ENCODE data around the gene DUOXA2. TPM values are rescaled to one million over a fixed set of nuclear protein-coding genes. Genes with fewer than 3 reads are reported as not detected.

DUOXA2 gene
- total RNA-seq, 1 donor = not detected

GRCh38 chr15:45093013-45093412 is 21.1 kb upstream of the DUOXA2 start:
- no peak for DNase-seq (ENCODE audit: low read depth)
- TF ChIP-seq, protein P1, sequence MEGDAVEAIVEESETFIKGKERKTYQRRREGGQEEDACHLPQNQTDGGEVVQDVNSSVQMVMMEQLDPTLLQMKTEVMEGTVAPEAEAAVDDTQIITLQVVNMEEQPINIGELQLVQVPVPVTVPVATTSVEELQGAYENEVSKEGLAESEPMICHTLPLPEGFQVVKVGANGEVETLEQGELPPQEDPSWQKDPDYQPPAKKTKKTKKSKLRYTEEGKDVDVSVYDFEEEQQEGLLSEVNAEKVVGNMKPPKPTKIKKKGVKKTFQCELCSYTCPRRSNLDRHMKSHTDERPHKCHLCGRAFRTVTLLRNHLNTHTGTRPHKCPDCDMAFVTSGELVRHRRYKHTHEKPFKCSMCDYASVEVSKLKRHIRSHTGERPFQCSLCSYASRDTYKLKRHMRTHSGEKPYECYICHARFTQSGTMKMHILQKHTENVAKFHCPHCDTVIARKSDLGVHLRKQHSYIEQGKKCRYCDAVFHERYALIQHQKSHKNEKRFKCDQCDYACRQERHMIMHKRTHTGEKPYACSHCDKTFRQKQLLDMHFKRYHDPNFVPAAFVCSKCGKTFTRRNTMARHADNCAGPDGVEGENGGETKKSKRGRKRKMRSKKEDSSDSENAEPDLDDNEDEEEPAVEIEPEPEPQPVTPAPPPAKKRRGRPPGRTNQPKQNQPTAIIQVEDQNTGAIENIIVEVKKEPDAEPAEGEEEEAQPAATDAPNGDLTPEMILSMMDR (IDR thresholded peaks at IDR 0.05; ENCODE audit: insufficient read depth, low read length) = no peak
- H3K4me3 ChIP-seq (ENCODE audit: low read depth, low read length) = no peak overlapping the region

DNA sequence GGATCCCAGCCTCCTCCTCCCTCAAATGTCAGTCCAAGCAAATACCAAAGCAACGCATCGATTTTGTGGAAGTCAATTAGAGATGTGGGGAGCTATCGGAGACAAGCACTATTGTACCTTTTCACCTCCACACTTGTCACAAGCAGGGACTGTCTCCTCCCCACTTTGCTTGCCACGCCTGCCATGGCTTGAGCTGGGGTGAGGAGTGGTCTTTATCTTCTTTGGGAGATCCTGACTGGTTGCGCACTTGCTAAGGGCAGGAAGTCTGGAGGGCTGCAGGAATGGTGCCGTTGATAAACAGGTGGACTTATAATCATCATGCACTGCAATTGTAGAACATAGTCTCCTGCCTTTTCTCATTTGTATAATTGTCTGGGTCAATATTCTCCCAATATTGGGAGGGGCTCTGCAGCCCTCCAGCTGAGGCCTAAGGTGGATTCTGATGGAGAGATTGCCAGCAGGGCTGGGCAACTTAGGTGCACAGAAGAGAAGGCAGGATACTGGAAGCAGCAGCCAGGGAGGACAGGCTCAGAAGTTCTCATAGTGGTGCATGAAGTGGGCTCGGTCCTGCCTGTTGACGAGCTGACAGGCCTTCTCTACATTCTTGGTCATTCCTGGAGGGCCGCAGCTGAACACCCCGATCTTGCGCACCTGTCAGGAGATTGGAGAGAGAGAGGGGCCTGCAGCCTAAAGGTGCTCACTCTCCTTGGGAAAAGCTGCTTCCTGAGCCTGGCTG is 20.3 kb upstream of the DUOXA2 start:
- H3K4me3 ChIP-seq (ENCODE audit: low read depth, low read length) = no peak overlapping the region
- DNase-seq (ENCODE audit: low read depth) = no peak
- TF ChIP-seq, protein P1 (IDR thresholded peaks at IDR 0.05; ENCODE audit: insufficient read depth, low read length) = no peak

DNA sequence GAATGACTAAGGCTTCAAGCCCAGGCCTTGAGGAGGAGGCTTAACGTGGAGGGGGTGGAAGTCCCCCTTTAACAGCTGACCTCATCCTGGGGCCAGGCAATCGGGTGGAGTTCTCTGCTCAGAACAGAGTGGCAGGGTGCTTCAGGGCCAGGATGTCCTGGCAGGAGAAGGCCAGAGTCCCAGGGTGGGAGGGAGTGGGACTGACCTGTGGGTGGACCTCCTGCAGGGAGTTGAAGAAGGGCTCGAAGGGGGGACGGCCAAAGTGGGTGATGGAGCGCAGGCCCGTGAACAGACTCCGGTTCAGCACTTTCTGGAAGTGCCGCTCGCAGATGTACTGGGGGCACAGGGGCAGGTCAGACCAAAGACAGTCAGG is 19.8 kb upstream of the DUOXA2 start:
- no peak overlapping the region for H3K4me3 ChIP-seq (ENCODE audit: low read depth, low read length)
- DNase-seq (ENCODE audit: low read depth) = no peak
- TF ChIP-seq, protein P1 (IDR thresholded peaks at IDR 0.05; ENCODE audit: insufficient read depth, low read length) = no peak

- H3K4me3 ChIP-seq (ENCODE audit: low read depth, low read length) = no peak overlapping the region
- TF ChIP-seq, protein P1 (IDR thresholded peaks at IDR 0.05; ENCODE audit: insufficient read depth, low read length) = no peak
- DNase-seq (ENCODE audit: low read depth) = no peak
Measured at GRCh38 chr15:45095661-45096060, 18.5 kb upstream of the DUOXA2 start.

DNA sequence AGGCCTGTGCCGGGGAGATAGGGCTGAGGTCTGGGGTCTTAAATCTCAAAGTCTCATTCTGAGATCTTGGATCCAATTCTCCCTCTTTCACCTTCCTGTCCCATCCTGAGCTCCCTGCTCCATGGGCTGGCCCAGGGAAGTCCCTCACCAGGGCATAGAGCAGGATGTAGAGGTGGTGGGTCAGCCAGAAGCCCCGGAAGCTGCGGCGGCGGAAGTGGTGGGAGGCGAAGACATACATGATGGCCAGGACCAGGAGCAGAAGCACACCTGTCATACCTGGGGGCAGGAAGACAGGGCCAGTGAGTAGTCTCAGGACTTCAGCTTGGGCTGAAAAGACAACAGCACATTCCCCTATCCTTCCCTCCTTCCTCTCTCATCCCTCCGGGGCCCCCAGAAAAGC is 16.7 kb upstream of the DUOXA2 start:
- TF ChIP-seq, protein P1 (IDR thresholded peaks at IDR 0.05; ENCODE audit: insufficient read depth, low read length) = no peak
- DNase-seq (ENCODE audit: low read depth) = no peak
- H3K4me3 ChIP-seq (ENCODE audit: low read depth, low read length) = no peak overlapping the region

GRCh38 chr15:45099549-45100165 is 14.5 kb upstream of the DUOXA2 start:
- H3K4me3 ChIP-seq (ENCODE audit: low read depth, low read length) = no peak overlapping the region
- no peak for DNase-seq (ENCODE audit: low read depth)
- TF ChIP-seq, protein P1 (IDR thresholded peaks at IDR 0.05; ENCODE audit: insufficient read depth, low read length) = no peak
